H9 (cell line): ENCODE measurements around the gene SIPA1L3. TPM values are rescaled to one million over a fixed set of nuclear protein-coding genes. Genes with fewer than 3 reads are reported as not detected.

ENCODE experiments used
- DNase-seq: peaks from one replicate; pipeline ENCODE4 v3.0.0-alpha.2; 2017
- H2AFZ ChIP-seq: one replicate; pipeline ENCODE4 v1.6.1; 2013; ENCODE audit warnings: mild to moderate bottlenecking, low read length, control low read depth, moderate library complexity
- H2AK5ac ChIP-seq: 2 replicates; pipeline ENCODE4 v1.6.1; 2013; ENCODE audit warnings: low read length, control low read depth, mixed read lengths; ENCODE audit not compliant: insufficient read length
- H2BK120ac ChIP-seq: one replicate; pipeline ENCODE4 v1.6.1; 2013; ENCODE audit warnings: low read depth, mild to moderate bottlenecking, low read length, control low read depth, inconsistent platforms; ENCODE audit not compliant: poor library complexity, severe bottlenecking
- H2BK12ac ChIP-seq: 2 replicates; pipeline ENCODE4 v1.6.1; 2013; ENCODE audit warnings: low read length, control low read depth, mixed read lengths, low read depth; ENCODE audit not compliant: insufficient read length
- H2BK15ac ChIP-seq: 2 replicates; pipeline ENCODE4 v1.6.1; 2013; ENCODE audit warnings: low read depth, low read length, control low read depth
- H2BK20ac ChIP-seq: one replicate; pipeline ENCODE4 v1.6.1; 2013; ENCODE audit warnings: low read depth, mild to moderate bottlenecking, low read length, control low read depth, inconsistent platforms; ENCODE audit not compliant: poor library complexity, severe bottlenecking
- H2BK5ac ChIP-seq: 2 replicates; pipeline ENCODE4 v1.6.1; 2013; ENCODE audit warnings: low read length, control low read depth, mixed read lengths; ENCODE audit not compliant: insufficient read length
- H3K14ac ChIP-seq: 2 replicates; pipeline ENCODE4 v1.6.1; 2013; ENCODE audit warnings: low read length, control low read depth; ENCODE audit not compliant: insufficient read depth
- H3K18ac ChIP-seq: 2 replicates; pipeline ENCODE4 v1.6.1; 2013; ENCODE audit warnings: low read depth, mild to moderate bottlenecking, mixed read lengths, low read length, control low read depth; ENCODE audit not compliant: insufficient read length
- H3K23ac ChIP-seq: 2 replicates; pipeline ENCODE4 v1.6.1; 2013; ENCODE audit warnings: low read length, control low read depth, mixed read lengths, low read depth; ENCODE audit not compliant: insufficient read length
- H3K23me2 ChIP-seq: 2 replicates; pipeline ENCODE4 v1.6.1; 2013; ENCODE audit warnings: low read depth, mild to moderate bottlenecking, mixed read lengths, low read length, control low read depth; ENCODE audit not compliant: insufficient read length, poor library complexity, severe bottlenecking
- H3K27ac ChIP-seq: 2 replicates; pipeline ENCODE4 v1.5.1; 2013; ENCODE audit warnings: low read length, control low read depth, mixed read lengths, low read depth; ENCODE audit not compliant: insufficient read length
- H3K27me3 ChIP-seq: 2 replicates; pipeline ENCODE4 v1.6.1; 2013; ENCODE audit warnings: low read length, control low read depth, inconsistent platforms; ENCODE audit not compliant: insufficient read depth
- H3K4ac ChIP-seq: 2 replicates; pipeline ENCODE4 v1.6.1; 2013; ENCODE audit warnings: low read depth, mild to moderate bottlenecking, control low read depth, inconsistent platforms, low read length, moderate library complexity
- H3K4me1 ChIP-seq: 2 replicates; pipeline ENCODE4 v1.6.1; 2013; ENCODE audit warnings: low read length, control low read depth, inconsistent platforms; ENCODE audit not compliant: insufficient read depth
- H3K4me2 ChIP-seq: 2 replicates; pipeline ENCODE4 v1.6.1; 2013; ENCODE audit warnings: low read length, control low read depth, mixed read lengths; ENCODE audit not compliant: insufficient read length, insufficient read depth
- H3K56ac ChIP-seq: 2 replicates; pipeline ENCODE4 v1.6.1; 2013; ENCODE audit warnings: low read depth, mild to moderate bottlenecking, mixed read lengths, low read length, control low read depth; ENCODE audit not compliant: insufficient read length
- H3K79me1 ChIP-seq: 2 replicates; pipeline ENCODE4 v1.6.1; 2013; ENCODE audit warnings: low read depth, mild to moderate bottlenecking, moderate library complexity, low read length, control low read depth, inconsistent platforms; ENCODE audit not compliant: insufficient read depth, poor library complexity, severe bottlenecking
- H3K79me2 ChIP-seq: 2 replicates; pipeline ENCODE4 v1.6.1; 2013; ENCODE audit warnings: low read length, control low read depth, inconsistent platforms; ENCODE audit not compliant: insufficient read depth
- H3K9ac ChIP-seq: 2 replicates; pipeline ENCODE4 v1.6.1; 2013; ENCODE audit warnings: low read length, control low read depth, mixed read lengths; ENCODE audit not compliant: insufficient read length; ENCODE audit errors: extremely low read depth
- H3K9me3 ChIP-seq: one replicate; pipeline ENCODE4 v1.6.1; 2013; ENCODE audit warnings: low read depth, low read length, inconsistent platforms; ENCODE audit not compliant: control insufficient read depth
- H3T11ph ChIP-seq: one replicate; pipeline ENCODE4 v1.6.1; 2013; ENCODE audit warnings: mild to moderate bottlenecking, low read length, control low read depth, inconsistent platforms
- H4K20me1 ChIP-seq: one replicate; pipeline ENCODE4 v1.6.1; 2013; ENCODE audit not compliant: control insufficient read depth, insufficient read length, insufficient read depth
- H4K5ac ChIP-seq: 2 replicates; pipeline ENCODE4 v1.6.1; 2013; ENCODE audit warnings: low read depth, mild to moderate bottlenecking, mixed read lengths, low read length, control low read depth; ENCODE audit not compliant: insufficient read length
- H4K8ac ChIP-seq: replicated peaks from 2 replicates; pipeline ENCODE4 v1.6.1; 2013; ENCODE audit warnings: low read length, control low read depth, mixed read lengths, low read depth; ENCODE audit not compliant: insufficient read length
- H4K91ac ChIP-seq: 2 replicates; pipeline ENCODE4 v1.6.1; 2013; ENCODE audit warnings: low read depth, mild to moderate bottlenecking, moderate library complexity, mixed read lengths, low read length, control low read depth; ENCODE audit not compliant: insufficient read length
- H3K27ac Mint-ChIP-seq, 3 experiments: 2 replicates in 2 of 3; 3 replicates in 1 of 3; pipeline ENCODE4 v1.8.0; 2020 to 2021; ENCODE audit warnings: mixed read lengths in 3 of 3, mild to moderate bottlenecking in 1 of 3, moderate library complexity in 1 of 3
- H3K27me3 Mint-ChIP-seq: 2 replicates; pipeline ENCODE4 v1.8.0; 2021; ENCODE audit warnings: low read depth, mild to moderate bottlenecking, moderate library complexity, mixed read lengths
- H3K36me3 Mint-ChIP-seq, 3 experiments: 2 replicates in 2 of 3; 3 replicates in 1 of 3; pipeline ENCODE4 v1.8.0; 2020 to 2021; ENCODE audit warnings: low read depth in 3 of 3, mixed read lengths in 3 of 3; ENCODE audit not compliant: insufficient read depth in 1 of 3
- H3K4me1 Mint-ChIP-seq, 2 experiments: 2 replicates each; pipeline ENCODE4 v1.8.0; 2020; ENCODE audit warnings: mixed read lengths in 2 of 2
- H3K4me3 Mint-ChIP-seq, 2 experiments: 2 replicates in 1 of 2; 3 replicates in 1 of 2; pipeline ENCODE4 v1.8.0; 2020 to 2021; ENCODE audit warnings: mild to moderate bottlenecking in 2 of 2, mixed read lengths in 2 of 2, moderate library complexity in 1 of 2
- H3K9me3 Mint-ChIP-seq, 2 experiments: 2 replicates in 1 of 2; 3 replicates in 1 of 2; pipeline ENCODE4 v1.8.0; 2020; ENCODE audit warnings: mild to moderate bottlenecking in 2 of 2, mixed read lengths in 2 of 2, moderate library complexity in 1 of 2
- CTCF ChIP-seq: fragments of 200-600 bp; sonication (generic); conservative IDR thresholded peaks from 3 replicates; pipeline ENCODE4 v1.8.0; 2021; ENCODE audit warnings: antibody characterized with exemption, mild to moderate bottlenecking
- WGBS: extraction: QIAGEN DNeasy Blood & Tissue Kit; methylation state at CpG from one replicate; pipeline ENCODE4 v1.1.7; 2013; ENCODE audit warnings: missing lambda C conversion rate, low lambda C conversion rate, mixed read lengths; ENCODE audit not compliant: insufficient read length; ENCODE audit errors: extremely low coverage; 5-methylcytosine and 5-hydroxymethylcytosine counted together
- total RNA-seq: library from RNA; stranded (reverse); gene quantifications from 2 replicates; pipeline ENCODE4 v1.2.1, GENCODE V29; 2021

SIPA1L3 gene
- total RNA-seq, 1 experiment from 2014 or later = 40.1 TPM

- no peaks in the 10 kb centered on the region for H3K27me3 Mint-ChIP-seq
- Histone ChIP-seq H3K56ac (no peak overlapping the region), H4K5ac (no peak overlapping the region), H3K14ac (no peak overlapping the region), H3K4me1 (no peaks in the 10 kb centered on the region), H3K79me2 (no peaks in the 10 kb centered on the region; the same call in 1 of the 2 replicates), H3K9ac (no peak overlapping the region), H2BK15ac (no peak overlapping the region), H3K4me2 (no peak overlapping the region), H2BK5ac (no peak overlapping the region), H4K8ac (no peak overlapping the region), H4K20me1 (no peaks in the 10 kb centered on the region), H3K79me1 (no peaks in the 10 kb centered on the region), H3T11ph (no peak overlapping the region), H2BK120ac (no peak overlapping the region), H2BK20ac (no peak overlapping the region), H2AFZ (no peak overlapping the region), H4K91ac (no peak overlapping the region), H2AK5ac (no peak overlapping the region), H3K4ac (no peak overlapping the region), H3K27me3 (no peaks in the 10 kb centered on the region), H3K9me3 (no peaks in the 10 kb centered on the region), H3K18ac (no peak overlapping the region), H2BK12ac (no peak overlapping the region), H3K27ac (no peak overlapping the region), H3K23ac (no peak overlapping the region), H3K23me2 (no peaks in the 10 kb centered on the region)
- TF ChIP-seq CTCF = no peak
- DNase-seq = no peak
- no peak overlapping the region for H3K27ac Mint-ChIP-seq
- no peak overlapping the region for H3K4me3 Mint-ChIP-seq
- H3K9me3 Mint-ChIP-seq = no peaks in the 10 kb centered on the region
- WGBS = no CpG with 5 or more reads among the region's 2 CpGs
- H3K4me1 Mint-ChIP-seq = peaks cover 18 to 24% of the 10 kb centered on the region in 2 experiments
- H3K36me3 Mint-ChIP-seq = peaks cover 0 to 3% (median 0%) of the 10 kb centered on the region in 3 experiments; a peak in 3 of 7 replicates
Measured at GRCh38 chr19:38019396-38019724, 112.4 kb downstream of the SIPA1L3 start.
